ENCODE data around the gene GLB1L. TPM values are rescaled to one million over a fixed set of nuclear protein-coding genes. Genes with fewer than 3 reads are reported as not detected.

GLB1L gene
- polyA plus RNA-seq, 1 of the 3 experiments (the other 2 are of a cell fraction) = 11.7 TPM

GRCh38 chr2:219270055-219270372 lies 24.8 kb upstream of the GLB1L start:
- H2AFZ ChIP-seq (ENCODE audit: low read depth) = no peak overlapping the region
- no peaks in the 10 kb centered on the region for H3K36me3 ChIP-seq (replicated peaks in 1 of 2; ENCODE audit: control insufficient read depth in 1 of 2, insufficient read depth in 2 of 2, low read length in 1 of 2)
- 70% methylated on average over 2 of the region's 5 CpGs for WGBS (ENCODE audit: low lambda C conversion rate)
- no peak for DNase-seq
- CTCF ChIA-PET = interaction anchor here (0.8 to 5.9 kb wide), 7 partner anchors 9 to 29 kb away, joined by 3 to 62 read pairs (median 5); partner anchors contain the start of genes DNAJB2, TUBA4A and TUBA4B
- no peaks in the 10 kb centered on the region for H4K20me1 ChIP-seq (ENCODE audit: insufficient read depth)
- no peak overlapping the region for H3K4me3 ChIP-seq (ENCODE audit: low read depth in 2 of 2, low read length in 1 of 2)
- POLR2A ChIA-PET = interaction anchor here (0.9 to 1.3 kb wide), 2 partner anchors 9 to 25 kb away, joined by 4 to 5 read pairs; partner anchors contain the start of genes DNAJB2, GLB1L and STK16
- H3K4me2 ChIP-seq = no peak overlapping the region
- no peak overlapping the region for H3K9ac ChIP-seq
- peaks cover 10 to 14% of the 10 kb centered on the region in 2 experiments; a peak in 3 of 4 replicates for H3K4me1 ChIP-seq (ENCODE audit: control insufficient read depth in 1 of 2, insufficient read depth in 2 of 2, low read depth in 1 of 2, low read length in 1 of 2)
- TF ChIP-seq GATA2 (CRISPR knock-in tag; IDR thresholded peaks at IDR 0.05) (no peak), FOXJ3 (CRISPR knock-in tag; IDR thresholded peaks at IDR 0.05) (no peak), RXRA (IDR thresholded peaks at IDR 0.05; ENCODE audit: borderline replicate concordance, low read depth) (no peak), ELF1 (IDR thresholded peaks at IDR 0.05) (no peak), CTCF (IDR thresholded peaks at IDR 0.05) (no peak), SMC3 (IDR thresholded peaks at IDR 0.05; ENCODE audit: low read depth, low read length) (no peak)
- no peaks in the 10 kb centered on the region; the same call in 1 of the 2 replicates for H3K27me3 ChIP-seq (ENCODE audit: insufficient read depth)
- no peaks in the 10 kb centered on the region for H3K9me3 ChIP-seq
- no peaks in the 10 kb centered on the region for H3K9me2 ChIP-seq
- H3K79me2 ChIP-seq (ENCODE audit: insufficient read depth) = no peaks in the 10 kb centered on the region
- peak overlapping the region in 1 of 2 experiments; percentile 53; a peak in 1 of 4 replicates for H3K27ac ChIP-seq (ENCODE audit: low read depth in 2 of 2, low read length in 1 of 2)
- peaks cover 5% of the 10 kb centered on the region for H3F3A ChIP-seq (replicated peaks; ENCODE audit: insufficient read depth)

DNA sequence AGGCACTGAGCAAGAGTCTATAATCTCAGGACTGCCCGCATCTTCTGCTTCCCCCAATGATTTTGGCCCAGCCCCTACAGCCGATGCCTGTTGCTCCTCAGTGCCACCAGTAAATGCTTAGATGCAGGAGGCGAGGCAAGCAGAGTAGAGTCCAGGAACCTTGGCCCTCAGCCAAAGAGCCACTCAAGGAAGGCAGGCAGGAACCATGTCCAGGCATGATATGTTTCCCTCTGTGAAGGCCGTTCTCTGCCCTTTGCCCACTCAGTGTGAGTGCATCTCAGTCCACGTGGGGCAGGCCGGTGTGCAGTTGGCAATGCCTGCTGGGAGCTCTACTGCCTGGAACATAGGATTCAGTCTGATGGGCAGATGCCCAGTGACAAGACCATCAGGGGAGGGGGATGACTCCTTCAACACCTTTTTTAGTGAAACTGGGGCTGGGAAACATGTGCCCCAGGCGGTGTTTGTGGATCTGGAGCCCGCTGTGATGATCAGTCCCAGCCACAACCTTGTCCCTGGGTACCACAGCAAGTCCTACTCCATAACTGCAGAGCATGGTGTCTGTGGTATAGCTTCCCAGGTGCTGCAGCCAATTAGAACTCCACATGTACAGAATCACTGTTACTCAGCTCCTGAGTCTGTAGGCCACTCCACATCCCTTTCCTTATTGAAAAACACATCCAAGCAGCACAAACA lies 24.3 kb upstream of the GLB1L start:
- no peaks in the 10 kb centered on the region for H3K36me3 ChIP-seq (replicated peaks in 1 of 2; ENCODE audit: control insufficient read depth in 1 of 2, insufficient read depth in 2 of 2, low read length in 1 of 2)
- no peak overlapping the region for H3K4me3 ChIP-seq (ENCODE audit: low read depth in 2 of 2, low read length in 1 of 2)
- POLR2A ChIA-PET = interaction anchor here (0.9 to 1.3 kb wide), 2 partner anchors 9 to 25 kb away, joined by 4 to 5 read pairs; partner anchors contain the start of genes DNAJB2, GLB1L and STK16
- no peak overlapping the region for H3K4me2 ChIP-seq
- H3K4me1 ChIP-seq (ENCODE audit: control insufficient read depth in 1 of 2, insufficient read depth in 2 of 2, low read depth in 1 of 2, low read length in 1 of 2) = peaks cover 7 to 14% of the 10 kb centered on the region in 2 experiments; a peak in 3 of 4 replicates
- no peaks in the 10 kb centered on the region; the same call in 1 of the 2 replicates for H3K27me3 ChIP-seq (ENCODE audit: insufficient read depth)
- TF ChIP-seq MXI1 (IDR thresholded peaks at IDR 0.05; ENCODE audit: low read depth, low read length) (peak; percentile 65; the same call in 1 of the 2 replicates), NFIC (IDR thresholded peaks at IDR 0.05; ENCODE audit: borderline replicate concordance) (0 out of 2 replicates have a peak, but pooled peaks have one; percentile 15), TCF12 (IDR thresholded peaks at IDR 0.05) (no peak), FOXJ3 (CRISPR knock-in tag; IDR thresholded peaks at IDR 0.05) (no peak)
- H3K9me3 ChIP-seq = no peaks in the 10 kb centered on the region
- H3K27ac ChIP-seq (ENCODE audit: low read depth in 2 of 2, low read length in 1 of 2) = peak overlapping the region in 1 of 2 experiments; percentile 53; a peak in 1 of 4 replicates
- CTCF ChIA-PET = interaction anchor here (1.0 to 5.9 kb wide), 6 partner anchors 9 to 30 kb away, joined by 3 to 62 read pairs (median 6); partner anchors contain the start of gene DNAJB2
- DNase-seq = peak; percentile 58
- WGBS (ENCODE audit: low lambda C conversion rate) = 56% methylated on average over 8 of the region's 8 CpGs
- H2AFZ ChIP-seq (ENCODE audit: low read depth) = no peak overlapping the region
- no peaks in the 10 kb centered on the region for H4K20me1 ChIP-seq (ENCODE audit: insufficient read depth)
- H3K9ac ChIP-seq = no peak overlapping the region
- H3K79me2 ChIP-seq (ENCODE audit: insufficient read depth) = no peaks in the 10 kb centered on the region
- H3K9me2 ChIP-seq = no peaks in the 10 kb centered on the region
- no peaks in the 10 kb centered on the region for H3F3A ChIP-seq (replicated peaks; ENCODE audit: insufficient read depth)
